Fibroblast of mammary gland (primary cell): ENCODE measurements around the gene LRRK1.

Experiments
- DNase-seq: peaks from one replicate; pipeline ENCODE4 v3.0.0-alpha.2; 2010; ENCODE audit warnings: low read depth
- H3K4me3 ChIP-seq: 2 replicates; pipeline ENCODE4 v1.5.1; 2011; ENCODE audit warnings: low read depth, mild to moderate bottlenecking, low read length, moderate library complexity; ENCODE audit not compliant: control insufficient read depth
- TF ChIP-seq, protein P1 (sequence below): conservative IDR thresholded peaks from 2 replicates; pipeline ENCODE4 v1.5.1; 2011; ENCODE audit warnings: low read depth, low read length, inconsistent platforms; ENCODE audit not compliant: control insufficient read depth, insufficient read depth

LRRK1 gene

DNA sequence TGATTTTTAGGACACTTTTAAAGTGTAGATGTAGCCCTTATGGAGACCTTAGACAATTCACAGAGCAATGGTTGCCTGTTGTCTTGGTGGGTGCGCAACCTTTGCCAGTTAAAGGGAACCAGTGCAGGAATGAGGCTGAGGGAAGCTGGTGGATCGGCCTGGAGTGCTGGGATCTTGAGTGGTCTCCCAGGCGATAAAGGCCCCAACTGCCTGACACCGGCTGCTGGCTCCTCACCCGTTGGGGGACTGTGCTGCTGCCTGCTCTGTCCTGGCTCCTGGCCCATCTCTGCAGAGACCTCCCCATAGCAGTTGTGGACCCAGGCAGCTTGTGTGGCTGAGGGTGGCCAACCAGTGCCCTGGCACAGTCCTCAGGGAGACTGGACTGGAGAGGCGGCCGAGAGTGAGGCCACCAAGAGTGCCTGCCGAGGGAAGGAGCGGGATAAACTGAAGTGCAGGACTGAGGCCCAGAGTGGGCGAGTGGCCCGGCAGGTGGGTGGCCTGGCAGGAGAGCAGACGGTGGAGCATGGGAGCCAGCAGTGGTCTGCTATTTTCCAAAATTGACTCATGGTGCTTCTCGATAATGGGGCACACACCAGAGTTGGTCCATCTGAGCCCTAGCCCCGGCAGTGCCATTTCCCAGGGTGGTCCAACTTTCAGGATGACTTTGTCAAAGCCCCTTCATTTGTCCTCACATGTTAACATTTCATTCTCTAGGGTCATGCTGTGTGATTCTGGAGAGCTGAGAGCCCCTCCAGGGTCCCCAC, 37.4 kb upstream of the LRRK1 start:
- no peak for DNase-seq
- H3K4me3 ChIP-seq = no peak overlapping the region
- TF ChIP-seq, protein P1, sequence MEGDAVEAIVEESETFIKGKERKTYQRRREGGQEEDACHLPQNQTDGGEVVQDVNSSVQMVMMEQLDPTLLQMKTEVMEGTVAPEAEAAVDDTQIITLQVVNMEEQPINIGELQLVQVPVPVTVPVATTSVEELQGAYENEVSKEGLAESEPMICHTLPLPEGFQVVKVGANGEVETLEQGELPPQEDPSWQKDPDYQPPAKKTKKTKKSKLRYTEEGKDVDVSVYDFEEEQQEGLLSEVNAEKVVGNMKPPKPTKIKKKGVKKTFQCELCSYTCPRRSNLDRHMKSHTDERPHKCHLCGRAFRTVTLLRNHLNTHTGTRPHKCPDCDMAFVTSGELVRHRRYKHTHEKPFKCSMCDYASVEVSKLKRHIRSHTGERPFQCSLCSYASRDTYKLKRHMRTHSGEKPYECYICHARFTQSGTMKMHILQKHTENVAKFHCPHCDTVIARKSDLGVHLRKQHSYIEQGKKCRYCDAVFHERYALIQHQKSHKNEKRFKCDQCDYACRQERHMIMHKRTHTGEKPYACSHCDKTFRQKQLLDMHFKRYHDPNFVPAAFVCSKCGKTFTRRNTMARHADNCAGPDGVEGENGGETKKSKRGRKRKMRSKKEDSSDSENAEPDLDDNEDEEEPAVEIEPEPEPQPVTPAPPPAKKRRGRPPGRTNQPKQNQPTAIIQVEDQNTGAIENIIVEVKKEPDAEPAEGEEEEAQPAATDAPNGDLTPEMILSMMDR = no peak

DNA sequence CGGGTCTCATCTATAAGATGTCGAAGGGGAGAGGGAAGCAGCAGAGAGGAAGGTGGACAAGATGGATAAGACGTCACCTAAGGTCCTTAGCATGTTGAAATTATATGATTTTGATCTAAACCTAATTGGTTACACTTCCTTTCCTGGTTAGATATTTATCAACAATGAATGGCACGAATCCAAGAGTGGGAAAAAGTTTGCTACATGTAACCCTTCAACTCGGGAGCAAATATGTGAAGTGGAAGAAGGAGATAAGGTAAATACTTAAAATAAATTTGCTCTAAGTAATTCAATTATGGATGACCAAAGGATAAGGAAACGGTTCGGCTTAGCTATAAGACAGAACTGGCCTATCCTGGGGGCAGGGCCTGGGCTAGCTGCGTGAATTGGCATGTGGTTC, 34.0 kb upstream of the LRRK1 start:
- DNase-seq = no peak
- TF ChIP-seq, protein P1 = no peak
- no peak overlapping the region for H3K4me3 ChIP-seq

DNA sequence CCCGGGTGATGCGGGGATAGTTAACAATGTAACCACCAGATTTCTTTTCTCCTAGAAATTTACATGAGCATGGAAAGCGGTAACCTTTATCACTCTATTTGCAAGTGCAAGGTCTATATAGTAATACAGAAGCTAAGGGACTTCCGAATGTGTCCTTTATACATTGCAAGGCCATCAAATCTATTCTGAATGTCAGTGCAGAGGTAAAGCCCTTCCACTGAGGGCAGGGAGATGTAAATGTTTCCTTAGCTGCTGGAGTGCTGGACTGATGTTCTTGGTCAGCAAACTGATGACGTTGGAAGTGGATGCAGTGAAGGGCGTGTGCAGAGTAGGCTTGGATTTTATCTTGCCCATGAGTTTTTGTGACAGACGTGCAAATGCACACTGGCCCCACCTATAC, 33.3 kb upstream of the LRRK1 start:
- no peak for DNase-seq
- no peak overlapping the region for H3K4me3 ChIP-seq
- TF ChIP-seq, protein P1 = no peak

DNA sequence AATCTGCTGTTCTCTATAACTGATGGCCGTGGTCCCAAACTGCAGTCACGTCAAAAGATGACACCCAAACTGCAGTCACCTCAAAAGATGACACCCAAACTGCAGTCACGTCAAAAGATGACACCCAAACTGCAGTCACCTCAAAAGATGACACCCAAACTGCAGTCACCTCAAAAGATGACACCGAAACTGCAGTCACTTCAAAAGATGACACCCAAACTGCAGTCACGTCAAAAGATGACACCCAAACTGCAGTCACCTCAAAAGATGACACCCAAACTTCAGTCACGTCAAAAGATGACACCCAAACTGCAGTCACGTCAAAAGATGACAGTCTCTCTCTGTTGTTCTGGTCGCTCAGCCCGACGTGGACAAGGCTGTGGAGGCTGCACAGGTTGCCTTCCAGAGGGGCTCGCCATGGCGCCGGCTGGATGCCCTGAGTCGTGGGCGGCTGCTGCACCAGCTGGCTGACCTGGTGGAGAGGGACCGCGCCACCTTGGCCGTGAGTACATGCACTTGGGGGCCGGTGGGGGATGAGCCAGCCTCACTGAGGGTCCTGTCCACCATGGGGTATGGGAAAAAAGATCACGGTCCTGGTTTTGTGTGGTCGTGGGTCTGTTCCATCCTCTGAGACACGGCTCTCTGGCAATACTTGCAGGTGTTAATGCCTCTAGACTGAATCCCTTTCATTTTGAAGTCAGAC, 31.8 kb upstream of the LRRK1 start:
- TF ChIP-seq, protein P1 = no peak
- no peak for DNase-seq
- H3K4me3 ChIP-seq = no peak overlapping the region

DNA sequence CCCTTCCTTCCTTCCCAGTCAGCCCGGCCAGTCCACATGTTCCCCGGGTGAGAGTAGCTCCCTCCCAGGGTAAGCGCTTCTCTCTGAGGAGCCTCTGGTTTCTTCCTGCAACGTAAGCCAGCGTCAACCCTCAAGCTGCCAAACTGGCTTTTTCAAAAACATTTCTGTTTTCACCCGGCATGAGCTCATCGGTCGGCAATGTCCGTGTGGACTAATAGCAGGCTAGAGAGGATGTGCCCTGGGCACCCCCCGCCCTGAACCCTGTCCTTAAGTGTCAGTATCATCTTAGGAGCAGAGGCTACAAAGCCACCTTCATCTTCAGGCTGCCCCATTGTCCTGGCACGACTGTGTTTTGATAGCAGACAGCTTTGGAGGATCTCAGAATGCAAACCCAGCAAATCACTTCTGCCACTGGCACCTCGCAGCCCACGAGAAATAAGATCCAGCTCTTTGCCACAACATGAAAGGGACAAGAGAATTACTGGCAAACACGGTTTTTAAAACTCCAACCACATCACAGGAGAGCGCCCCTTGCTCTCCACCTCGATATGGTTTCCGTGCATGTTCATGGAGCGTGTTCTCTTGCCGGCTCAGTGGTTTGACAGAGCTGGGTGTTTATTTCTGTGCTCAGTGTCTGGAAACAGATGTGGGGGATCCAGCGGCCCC, 29.6 kb upstream of the LRRK1 start:
- H3K4me3 ChIP-seq = no peak overlapping the region
- TF ChIP-seq, protein P1 = no peak
- DNase-seq = peak; percentile 88

DNA sequence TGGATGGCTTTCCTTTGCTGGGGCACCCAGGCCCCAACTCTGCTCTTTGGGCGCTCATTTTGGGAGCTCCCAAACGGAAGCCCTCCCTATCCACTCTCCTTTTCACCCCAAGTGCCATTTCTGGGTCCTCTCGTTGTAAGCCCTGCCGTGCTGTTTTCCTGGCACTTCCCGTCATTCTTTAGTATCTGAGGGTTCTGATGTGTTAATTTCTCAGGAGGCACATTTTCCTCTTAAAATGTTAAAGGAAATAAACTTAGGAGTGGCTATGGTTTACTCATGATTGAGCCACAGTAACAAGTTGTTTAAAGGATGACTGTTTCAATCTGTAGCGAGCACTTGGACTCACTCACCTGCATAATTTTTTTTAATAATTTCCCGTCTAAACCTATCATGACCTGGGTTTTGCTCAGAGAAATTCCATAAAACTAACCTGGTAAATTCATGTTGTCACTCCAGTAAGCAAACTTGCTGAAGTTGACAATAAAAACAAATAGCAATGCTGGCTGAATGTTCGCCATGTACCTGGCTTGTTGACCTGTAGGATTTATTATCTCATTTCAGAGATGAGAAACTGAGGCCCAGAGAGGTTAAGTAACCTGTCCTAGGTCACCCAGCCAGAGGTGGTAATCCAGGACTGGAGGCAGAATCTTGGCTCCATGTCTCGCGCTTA, 29.0 kb upstream of the LRRK1 start:
- TF ChIP-seq, protein P1 = no peak
- no peak overlapping the region for H3K4me3 ChIP-seq
- DNase-seq = no peak
